22Rv1 (cell line): Measurements from ENCODE around the gene GNAT2.

Source experiments
- CTCF ChIP-seq: fragments of 450-650 bp; IDR thresholded peaks from 2 replicates; pipeline ENCODE4 v1.5.1; 2017; ENCODE audit warnings: mild to moderate bottlenecking
- ZFX ChIP-seq: fragments of 450-650 bp; IDR thresholded peaks from 2 replicates; pipeline ENCODE4 v1.6.1; 2017; ENCODE audit warnings: antibody characterized with exemption, borderline replicate concordance

GRCh38 chr1:109659997-109660690 lies 40.7 kb upstream of the GNAT2 start:
- no peak for TF ChIP-seq CTCF
- no peak for TF ChIP-seq ZFX
